Measurements from ENCODE around the gene PKD1L1.

PKD1L1 gene

GRCh38 chr7:47885309-47885986 is 62.8 kb downstream of the PKD1L1 start:
- in situ Hi-C loops (cut with HindIII; ENCODE audit: low sequenced_read_pairs): loop anchor here (5.0 kb wide), 1 partner anchor 57 kb away; no protein-coding TSS in a partner anchor

- in situ Hi-C loops (cut with HindIII; ENCODE audit: low sequenced_read_pairs): loop anchor here (5.0 kb wide), 2 partner anchors 42 to 58 kb away; no protein-coding TSS in a partner anchor
Observed at GRCh38 chr7:47884675-47885074, 63.6 kb downstream of the PKD1L1 start.

- in situ Hi-C loops (cut with HindIII; ENCODE audit: low sequenced_read_pairs): loop anchor here (5.0 kb wide), 1 partner anchor 40 kb away; no protein-coding TSS in a partner anchor
Observed at GRCh38 chr7:47882635-47883034, 65.6 kb downstream of the PKD1L1 start.

GRCh38 chr7:47881256-47881655 is 67.0 kb downstream of the PKD1L1 start:
- in situ Hi-C loops (cut with HindIII; ENCODE audit: low sequenced_read_pairs): loop anchor here (5.0 kb wide), 1 partner anchor 39 kb away; no protein-coding TSS in a partner anchor

GRCh38 chr7:47878662-47879061 is 69.6 kb downstream of the PKD1L1 start:
- in situ Hi-C loops (cut with HindIII; ENCODE audit: low sequenced_read_pairs): no loop called here

- in situ Hi-C loops (cut with HindIII; ENCODE audit: low sequenced_read_pairs): no loop called here
Observed at GRCh38 chr7:47877336-47877735, 70.9 kb downstream of the PKD1L1 start.

GRCh38 chr7:47875998-47876744 is 72.1 kb downstream of the PKD1L1 start:
- in situ Hi-C loops (cut with HindIII; ENCODE audit: low sequenced_read_pairs): no loop called here

- in situ Hi-C loops (cut with HindIII; ENCODE audit: low sequenced_read_pairs): no loop called here
Observed at GRCh38 chr7:47875406-47875805, 72.9 kb downstream of the PKD1L1 start.

- in situ Hi-C loops (cut with HindIII; ENCODE audit: low sequenced_read_pairs): no loop called here
Observed at GRCh38 chr7:47873762-47874161, 74.5 kb downstream of the PKD1L1 start.

GRCh38 chr7:47867286-47867685 is 81.0 kb downstream of the PKD1L1 start:
- in situ Hi-C loops (cut with HindIII; ENCODE audit: low sequenced_read_pairs): no loop called here

- in situ Hi-C loops (cut with HindIII; ENCODE audit: low sequenced_read_pairs): no loop called here
Observed at GRCh38 chr7:47866120-47866519, 82.1 kb downstream of the PKD1L1 start.

- in situ Hi-C loops (cut with HindIII; ENCODE audit: low sequenced_read_pairs): no loop called here
Observed at GRCh38 chr7:47852330-47853245, 95.7 kb downstream of the PKD1L1 start.

- in situ Hi-C loops (cut with HindIII; ENCODE audit: low sequenced_read_pairs): no loop called here
Observed at GRCh38 chr7:47847207-47847606, 101.1 kb downstream of the PKD1L1 start.

- in situ Hi-C loops (cut with HindIII; ENCODE audit: low sequenced_read_pairs): no loop called here
Observed at GRCh38 chr7:47846138-47846836, 102.0 kb downstream of the PKD1L1 start.

GRCh38 chr7:47844311-47844710 is 104.0 kb downstream of the PKD1L1 start:
- in situ Hi-C loops (cut with HindIII; ENCODE audit: low sequenced_read_pairs): loop anchor here (5.0 kb wide), 1 partner anchor 38 kb away; no protein-coding TSS in a partner anchor

- in situ Hi-C loops (cut with HindIII; ENCODE audit: low sequenced_read_pairs): loop anchor here (5.0 kb wide), 1 partner anchor 39 kb away; no protein-coding TSS in a partner anchor
Observed at GRCh38 chr7:47843291-47843690, 105.0 kb downstream of the PKD1L1 start.

- in situ Hi-C loops (cut with HindIII; ENCODE audit: low sequenced_read_pairs): no loop called here
Observed at GRCh38 chr7:47839381-47839780, 108.9 kb downstream of the PKD1L1 start.

- in situ Hi-C loops (cut with HindIII; ENCODE audit: low sequenced_read_pairs): no loop called here
Observed at GRCh38 chr7:47837826-47838225, 110.4 kb downstream of the PKD1L1 start.

GRCh38 chr7:47836503-47837202 is 111.6 kb downstream of the PKD1L1 start:
- in situ Hi-C loops (cut with HindIII; ENCODE audit: low sequenced_read_pairs): no loop called here

- in situ Hi-C loops (cut with HindIII; ENCODE audit: low sequenced_read_pairs): no loop called here
Observed at GRCh38 chr7:47836080-47836479, 112.2 kb downstream of the PKD1L1 start.

Measured in endothelial cell of hepatic sinusoid (primary cell).